Nephron (organoid): ENCODE measurements around the gene YY1.
A peak's percentile ranks its signal among the peaks of the same experiment; 100 is the strongest.

Source experiments
- H3K27ac Mint-ChIP-seq, 3 experiments: 2 replicates each; pipeline ENCODE4 v1.8.0; 2020; ENCODE audit warnings: mixed read lengths in 3 of 3, mild to moderate bottlenecking in 2 of 3, moderate library complexity in 1 of 3
- H3K27me3 Mint-ChIP-seq: 2 replicates; pipeline ENCODE4 v1.8.0; 2021; ENCODE audit warnings: low read depth, mild to moderate bottlenecking, moderate library complexity, mixed read lengths
- H3K36me3 Mint-ChIP-seq: 2 replicates; pipeline ENCODE4 v1.8.0; 2020; ENCODE audit warnings: low read depth, mixed read lengths
- H3K4me1 Mint-ChIP-seq: 2 replicates; pipeline ENCODE4 v1.8.0; 2020; ENCODE audit warnings: mixed read lengths
- H3K4me3 Mint-ChIP-seq, 3 experiments: 2 replicates each; pipeline ENCODE4 v1.8.0; 2020; ENCODE audit warnings: mild to moderate bottlenecking in 3 of 3, mixed read lengths in 3 of 3, moderate library complexity in 2 of 3
- H3K9me3 Mint-ChIP-seq: 2 replicates; pipeline ENCODE4 v1.8.0; 2020; ENCODE audit warnings: mixed read lengths
- CTCF ChIP-seq, 3 experiments: fragments of 200-600 bp; sonication (generic); IDR thresholded peaks; one replicate each; pipeline ENCODE4 v1.5.0; 2021; ENCODE audit warnings: antibody characterized with exemption in 3 of 3; ENCODE audit not compliant: unreplicated experiment in 3 of 3

Gene YY1

GRCh38 chr14:100243020-100243419, 4.1 kb downstream of the YY1 start:
- peak overlapping the region; percentile 48 to 54 (median 48) for H3K27ac Mint-ChIP-seq
- TF ChIP-seq CTCF (IDR thresholded peaks at IDR 0.05; ENCODE audit: unreplicated experiment in 3 of 3): no peak
- peaks cover 46% of the 10 kb centered on the region for H3K4me1 Mint-ChIP-seq
- no peaks in the 10 kb centered on the region for H3K27me3 Mint-ChIP-seq
- peak overlapping the region; percentile 69 to 77 (median 74) for H3K4me3 Mint-ChIP-seq
- H3K9me3 Mint-ChIP-seq: no peaks in the 10 kb centered on the region
- peaks cover 28% of the 10 kb centered on the region for H3K36me3 Mint-ChIP-seq

GRCh38 chr14:100246809-100247428, 8.0 kb downstream of the YY1 start:
- peak; percentile 48 to 60 (median 55) for TF ChIP-seq CTCF (IDR thresholded peaks at IDR 0.05; ENCODE audit: unreplicated experiment in 3 of 3)
- Mint-ChIP-seq H3K4me1 (peaks cover 49% of the 10 kb centered on the region), H3K36me3 (peaks cover 19% of the 10 kb centered on the region), H3K27me3 (no peaks in the 10 kb centered on the region), H3K27ac (peak overlapping the region; percentile 58 to 89 (median 85)), H3K9me3 (no peaks in the 10 kb centered on the region), H3K4me3 (peak overlapping the region; percentile 16 to 50 (median 29))

- H3K27me3 Mint-ChIP-seq: no peaks in the 10 kb centered on the region
- H3K4me3 Mint-ChIP-seq: no peak overlapping the region
- H3K36me3 Mint-ChIP-seq: peaks cover 5% of the 10 kb centered on the region
- no peak overlapping the region for H3K27ac Mint-ChIP-seq
- H3K9me3 Mint-ChIP-seq: no peaks in the 10 kb centered on the region
- H3K4me1 Mint-ChIP-seq: peaks cover 34% of the 10 kb centered on the region
- TF ChIP-seq CTCF (IDR thresholded peaks at IDR 0.05; ENCODE audit: unreplicated experiment in 3 of 3): no peak
Observed at GRCh38 chr14:100250732-100251465, 12.0 kb downstream of the YY1 start.

- Mint-ChIP-seq H3K9me3 (no peaks in the 10 kb centered on the region), H3K36me3 (peaks cover 11% of the 10 kb centered on the region), H3K27me3 (no peaks in the 10 kb centered on the region), H3K4me3 (no peak overlapping the region), H3K27ac (peak overlapping the region in 1 of 3 experiments; percentile 51), H3K4me1 (peaks cover 16% of the 10 kb centered on the region)
- TF ChIP-seq CTCF (IDR thresholded peaks at IDR 0.05; ENCODE audit: unreplicated experiment in 3 of 3): no peak
Observed at GRCh38 chr14:100252684-100253083, 13.7 kb downstream of the YY1 start.

- Mint-ChIP-seq H3K36me3 (peaks cover 26% of the 10 kb centered on the region), H3K27me3 (no peaks in the 10 kb centered on the region), H3K27ac (no peak overlapping the region), H3K9me3 (no peaks in the 10 kb centered on the region), H3K4me1 (peaks cover 10% of the 10 kb centered on the region), H3K4me3 (no peak overlapping the region)
- TF ChIP-seq CTCF (IDR thresholded peaks at IDR 0.05; ENCODE audit: unreplicated experiment in 3 of 3): no peak
Observed at GRCh38 chr14:100256339-100256895, 17.5 kb downstream of the YY1 start.
